OCI-LY1 (cell line): Measurements from ENCODE around the gene GABRA6.

Experiments used
- H2AFZ ChIP-seq: fragments of 200-600 bp; sonication (generic), shearing (Covaris generic); 2 replicates; pipeline ENCODE4 v1.6.0; 2014; ENCODE audit warnings: antibody characterized with exemption, mild to moderate bottlenecking, low read length
- H3F3A ChIP-seq: fragments of 200-600 bp; sonication (generic), shearing (Covaris generic); 2 replicates; pipeline ENCODE4 v1.6.0; 2014; ENCODE audit warnings: mild to moderate bottlenecking, antibody characterized with exemption, low read length, moderate library complexity; ENCODE audit not compliant: insufficient read depth
- H3K27ac ChIP-seq: fragments of 200-600 bp; sonication (generic); 2 replicates; pipeline ENCODE4 v1.5.1; 2014; ENCODE audit warnings: low read length, mixed run types, mild to moderate bottlenecking, low read depth; ENCODE audit not compliant: poor library complexity, severe bottlenecking
- H3K27me3 ChIP-seq: fragments of 200-600 bp; sonication (generic); 2 replicates; pipeline ENCODE4 v1.6.0; 2014; ENCODE audit warnings: antibody characterized with exemption, mild to moderate bottlenecking, low read length, moderate library complexity; ENCODE audit not compliant: insufficient read depth
- H3K36me3 ChIP-seq: fragments of 200-600 bp; sonication (generic); 2 replicates; pipeline ENCODE4 v1.6.1; 2014; ENCODE audit warnings: mild to moderate bottlenecking, antibody characterized with exemption, low read length, moderate library complexity, mixed read lengths; ENCODE audit not compliant: insufficient read depth
- H3K4me1 ChIP-seq: fragments of 200-600 bp; sonication (generic); 2 replicates; pipeline ENCODE4 v1.5.1; 2014; ENCODE audit warnings: mild to moderate bottlenecking, low read length, moderate library complexity; ENCODE audit not compliant: insufficient read depth, severe bottlenecking
- H3K4me2 ChIP-seq: fragments of 200-600 bp; sonication (generic), shearing (Covaris generic); 2 replicates; pipeline ENCODE4 v1.6.1; 2014; ENCODE audit warnings: low read length
- H3K4me3 ChIP-seq: fragments of 200-600 bp; sonication (generic); 2 replicates; pipeline ENCODE4 v1.5.1; 2014; ENCODE audit warnings: low read length, low read depth, mild to moderate bottlenecking, mixed read lengths; ENCODE audit not compliant: poor library complexity, severe bottlenecking
- H3K79me2 ChIP-seq: fragments of 200-600 bp; shearing (Covaris generic); 2 replicates; pipeline ENCODE4 v1.6.1; 2016; ENCODE audit warnings: mixed run types, low read length, mixed read lengths; ENCODE audit not compliant: insufficient read depth
- H3K9ac ChIP-seq: fragments of 200-600 bp; sonication (generic), shearing (Covaris generic); 2 replicates; pipeline ENCODE4 v1.6.1; 2014; ENCODE audit warnings: mild to moderate bottlenecking, low read length, mixed read lengths
- H3K9me2 ChIP-seq: fragments of 200-600 bp; sonication (generic), shearing (Covaris generic); 2 replicates; pipeline ENCODE4 v1.6.1; 2014; ENCODE audit warnings: low read depth, mild to moderate bottlenecking, low read length, mixed read lengths
- H3K9me3 ChIP-seq: fragments of 200-600 bp; shearing (Covaris generic); 2 replicates; pipeline ENCODE4 v1.6.1; 2014; ENCODE audit warnings: low read length, mixed read lengths
- H4K20me1 ChIP-seq: fragments of 200-600 bp; sonication (generic), shearing (Covaris generic); 2 replicates; pipeline ENCODE4 v1.6.0; 2016; ENCODE audit warnings: mild to moderate bottlenecking, low read length; ENCODE audit not compliant: insufficient read depth
- EZH2 ChIP-seq: fragments of 200-600 bp; sonication (generic), shearing (Covaris generic); IDR thresholded peaks from 2 replicates; pipeline ENCODE4 v1.8.0; 2017; ENCODE audit warnings: borderline replicate concordance, mixed run types, mild to moderate bottlenecking, antibody characterized with exemption, low read length, moderate library complexity, mixed read lengths
- TF ChIP-seq, protein P1 (sequence below): fragments of 200-600 bp; sonication (generic), shearing (Covaris generic); IDR thresholded peaks from 2 replicates; pipeline ENCODE4 v1.5.1; 2017; ENCODE audit warnings: mild to moderate bottlenecking, antibody characterized with exemption, low read length, moderate library complexity, mixed read lengths

Gene GABRA6

GRCh38 chr5:161709239-161709638, 23.7 kb downstream of the GABRA6 start:
- Histone ChIP-seq H3K4me1 (no peaks in the 10 kb centered on the region), H4K20me1 (no peaks in the 10 kb centered on the region), H3K36me3 (no peaks in the 10 kb centered on the region), H3K27me3 (no peaks in the 10 kb centered on the region), H3K79me2 (no peaks in the 10 kb centered on the region), H3K4me2 (no peak overlapping the region), H3K9me2 (no peaks in the 10 kb centered on the region), H3K27ac (no peak overlapping the region), H3K9ac (no peak overlapping the region), H3K9me3 (no peaks in the 10 kb centered on the region), H3K4me3 (no peak overlapping the region), H2AFZ (no peak overlapping the region), H3F3A (no peaks in the 10 kb centered on the region)
- no peak for TF ChIP-seq EZH2
- TF ChIP-seq, protein P1, sequence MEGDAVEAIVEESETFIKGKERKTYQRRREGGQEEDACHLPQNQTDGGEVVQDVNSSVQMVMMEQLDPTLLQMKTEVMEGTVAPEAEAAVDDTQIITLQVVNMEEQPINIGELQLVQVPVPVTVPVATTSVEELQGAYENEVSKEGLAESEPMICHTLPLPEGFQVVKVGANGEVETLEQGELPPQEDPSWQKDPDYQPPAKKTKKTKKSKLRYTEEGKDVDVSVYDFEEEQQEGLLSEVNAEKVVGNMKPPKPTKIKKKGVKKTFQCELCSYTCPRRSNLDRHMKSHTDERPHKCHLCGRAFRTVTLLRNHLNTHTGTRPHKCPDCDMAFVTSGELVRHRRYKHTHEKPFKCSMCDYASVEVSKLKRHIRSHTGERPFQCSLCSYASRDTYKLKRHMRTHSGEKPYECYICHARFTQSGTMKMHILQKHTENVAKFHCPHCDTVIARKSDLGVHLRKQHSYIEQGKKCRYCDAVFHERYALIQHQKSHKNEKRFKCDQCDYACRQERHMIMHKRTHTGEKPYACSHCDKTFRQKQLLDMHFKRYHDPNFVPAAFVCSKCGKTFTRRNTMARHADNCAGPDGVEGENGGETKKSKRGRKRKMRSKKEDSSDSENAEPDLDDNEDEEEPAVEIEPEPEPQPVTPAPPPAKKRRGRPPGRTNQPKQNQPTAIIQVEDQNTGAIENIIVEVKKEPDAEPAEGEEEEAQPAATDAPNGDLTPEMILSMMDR: no peak

GRCh38 chr5:161713042-161713441, 27.5 kb downstream of the GABRA6 start:
- H3K9ac ChIP-seq: no peak overlapping the region

GRCh38 chr5:161719157-161719556, 33.6 kb downstream of the GABRA6 start:
- H2AFZ ChIP-seq: no peak overlapping the region
- H3K4me1 ChIP-seq: no peaks in the 10 kb centered on the region
- H3K9me3 ChIP-seq: no peaks in the 10 kb centered on the region
- no peaks in the 10 kb centered on the region for H3K27me3 ChIP-seq
- no peaks in the 10 kb centered on the region for H3K36me3 ChIP-seq
- H3K4me3 ChIP-seq: no peak overlapping the region
- H3K27ac ChIP-seq: no peak overlapping the region
- no peaks in the 10 kb centered on the region for H4K20me1 ChIP-seq
- H3K9me2 ChIP-seq: no peaks in the 10 kb centered on the region
- no peak overlapping the region for H3K9ac ChIP-seq
- TF ChIP-seq EZH2: no peak
- TF ChIP-seq, protein P1: no peak
- no peak overlapping the region for H3K4me2 ChIP-seq
- H3F3A ChIP-seq: no peaks in the 10 kb centered on the region
- H3K79me2 ChIP-seq: no peaks in the 10 kb centered on the region

More at GRCh38 chr5:161713042-161713441, 27.5 kb downstream of the GABRA6 start:
- no peaks in the 10 kb centered on the region for H3F3A ChIP-seq
- H3K36me3 ChIP-seq: no peaks in the 10 kb centered on the region
- no peak overlapping the region for H2AFZ ChIP-seq
- no peaks in the 10 kb centered on the region for H3K9me2 ChIP-seq
- no peaks in the 10 kb centered on the region for H3K4me1 ChIP-seq
- TF ChIP-seq EZH2: no peak
- TF ChIP-seq, protein P1: no peak
- H3K27me3 ChIP-seq: no peaks in the 10 kb centered on the region
- no peaks in the 10 kb centered on the region for H4K20me1 ChIP-seq
- no peak overlapping the region for H3K27ac ChIP-seq
- H3K4me3 ChIP-seq: no peak overlapping the region
- no peak overlapping the region for H3K4me2 ChIP-seq
- H3K9me3 ChIP-seq: no peaks in the 10 kb centered on the region
- no peaks in the 10 kb centered on the region for H3K79me2 ChIP-seq
